GM18867 (cell line): Measurements from ENCODE around the gene SBNO2.
A peak's percentile ranks its signal among the peaks of the same experiment; 100 is the strongest.
"Not testable (repeated sequence)": the region's sequence is repeated elsewhere in the genome, so short reads cannot be mapped to it uniquely, and the experiment has no call there.

Experiments
- ATAC-seq: cut with Tn5 transposase; IDR thresholded peaks from one replicate; pipeline ENCODE4 v1.9.1; 2021; ENCODE audit warnings: mild to moderate bottlenecking, moderate library complexity; ENCODE audit not compliant: unreplicated experiment

The SBNO2 gene

GRCh38 chr19:1122021-1122971 is 51.8 kb downstream of the SBNO2 start:
- no peak for ATAC-seq

GRCh38 chr19:1121395-1121794 is 52.7 kb downstream of the SBNO2 start:
- ATAC-seq, result no peak

- ATAC-seq, result no peak
These were observed 54.4 kb downstream of the SBNO2 start for GRCh38 chr19:1119475-1120217.

- no peak for ATAC-seq
These were observed 55.1 kb downstream of the SBNO2 start for GRCh38 chr19:1118999-1119398.

- no peak for ATAC-seq
These were observed 56.4 kb downstream of the SBNO2 start for GRCh38 chr19:1117654-1118053.

GRCh38 chr19:1116726-1117581 is 57.1 kb downstream of the SBNO2 start:
- no peak for ATAC-seq

- no peak for ATAC-seq
These were observed 58.2 kb downstream of the SBNO2 start for GRCh38 chr19:1115646-1116420.

- ATAC-seq, result not testable (repeated sequence)
These were observed 59.3 kb downstream of the SBNO2 start for GRCh38 chr19:1114728-1115127.

GRCh38 chr19:1113986-1114483 is 60.0 kb downstream of the SBNO2 start:
- no peak for ATAC-seq

GRCh38 chr19:1113030-1113985 is 60.8 kb downstream of the SBNO2 start:
- peak; percentile 41 for ATAC-seq

GRCh38 chr19:1112268-1113029 is 61.6 kb downstream of the SBNO2 start:
- no peak for ATAC-seq

GRCh38 chr19:1111641-1112267 is 62.3 kb downstream of the SBNO2 start:
- ATAC-seq, result no peak

GRCh38 chr19:1110809-1111640 is 63.0 kb downstream of the SBNO2 start:
- no peak for ATAC-seq

- no peak for ATAC-seq
These were observed 64.1 kb downstream of the SBNO2 start for GRCh38 chr19:1109697-1110671.

- ATAC-seq, result no peak
These were observed 65.0 kb downstream of the SBNO2 start for GRCh38 chr19:1109032-1109551.
